C4-2B (cell line): ENCODE data around the gene DQX1.

Source experiments
- CTCF ChIP-seq: fragments of 450-650 bp; conservative IDR thresholded peaks from 2 replicates; pipeline ENCODE4 v1.5.1; 2017; ENCODE audit warnings: mild to moderate bottlenecking
- ZFX ChIP-seq: fragments of 450-650 bp; IDR thresholded peaks from 2 replicates; pipeline ENCODE4 v1.6.1; 2017

GRCh38 chr2:74503506-74504475, 22.2 kb downstream of the DQX1 start:
- TF ChIP-seq CTCF (no peak), ZFX (no peak)
